Activated T-cell treated with anti-CD3 and anti-CD28 coated beads for 24 hours (primary cell): ENCODE data around the gene MAD1L1.
"Not testable (repeated sequence)": the region's sequence is repeated elsewhere in the genome, so short reads cannot be mapped to it uniquely, and the experiment has no call there.

ENCODE experiments used
- DNase-seq: peaks from one replicate; pipeline ENCODE4 v3.0.0-alpha.2; 2020; ENCODE audit warnings: low read depth

Gene MAD1L1

DNA sequence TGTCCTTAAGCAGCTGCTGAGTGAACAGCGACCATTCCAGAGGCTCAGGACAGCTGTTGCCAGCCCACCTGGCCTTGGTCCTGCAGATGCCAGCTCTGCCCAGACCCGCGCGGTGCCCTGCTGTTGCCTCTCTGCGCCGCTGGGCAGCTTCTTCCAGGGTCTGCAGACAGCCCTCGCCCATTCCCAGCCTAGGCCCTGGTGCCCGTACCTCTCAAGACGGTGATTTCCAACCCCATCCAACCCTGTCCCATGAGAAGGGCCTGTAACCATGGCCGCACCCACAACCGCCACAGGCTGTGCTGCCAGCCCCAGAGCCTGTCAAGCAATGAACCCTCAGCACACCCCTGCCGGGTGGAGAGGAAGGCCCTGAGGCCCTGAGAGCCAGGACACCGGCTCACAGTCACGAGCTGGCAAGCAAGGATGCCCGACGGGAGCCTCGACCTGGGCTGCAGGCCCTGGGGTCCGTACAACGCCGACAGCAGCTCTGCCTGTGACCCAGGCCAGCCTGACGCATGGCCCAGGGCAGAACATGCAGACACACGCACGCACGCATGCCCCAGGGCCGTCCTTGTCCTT, 231.9 kb downstream of the MAD1L1 start:
- no peak for DNase-seq

DNA sequence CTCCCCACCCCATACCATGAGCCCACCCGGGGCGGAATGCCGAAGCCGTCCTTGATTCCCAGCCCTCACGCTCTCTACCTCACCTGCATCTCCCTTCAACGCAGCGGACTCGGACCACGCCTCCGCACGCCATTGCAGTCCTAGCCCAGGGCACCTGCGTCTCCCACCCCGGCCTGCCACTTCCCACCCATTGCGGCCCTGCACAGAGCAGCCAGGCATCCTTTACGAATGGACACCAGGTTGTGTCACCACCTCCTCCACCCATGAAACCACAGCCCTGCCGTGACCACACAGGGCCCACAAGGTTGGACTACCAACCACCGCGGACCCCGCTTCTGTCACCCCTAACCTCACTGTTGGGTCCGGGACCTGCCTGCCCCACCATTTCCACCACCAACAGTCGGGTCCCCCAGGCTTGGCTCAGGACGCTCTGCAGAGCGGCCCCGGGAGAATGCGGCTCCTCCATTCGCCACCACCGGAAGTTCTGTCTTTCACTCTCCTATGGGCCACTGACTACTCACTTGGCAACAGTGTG, 232.5 kb downstream of the MAD1L1 start:
- DNase-seq, result no peak

DNA sequence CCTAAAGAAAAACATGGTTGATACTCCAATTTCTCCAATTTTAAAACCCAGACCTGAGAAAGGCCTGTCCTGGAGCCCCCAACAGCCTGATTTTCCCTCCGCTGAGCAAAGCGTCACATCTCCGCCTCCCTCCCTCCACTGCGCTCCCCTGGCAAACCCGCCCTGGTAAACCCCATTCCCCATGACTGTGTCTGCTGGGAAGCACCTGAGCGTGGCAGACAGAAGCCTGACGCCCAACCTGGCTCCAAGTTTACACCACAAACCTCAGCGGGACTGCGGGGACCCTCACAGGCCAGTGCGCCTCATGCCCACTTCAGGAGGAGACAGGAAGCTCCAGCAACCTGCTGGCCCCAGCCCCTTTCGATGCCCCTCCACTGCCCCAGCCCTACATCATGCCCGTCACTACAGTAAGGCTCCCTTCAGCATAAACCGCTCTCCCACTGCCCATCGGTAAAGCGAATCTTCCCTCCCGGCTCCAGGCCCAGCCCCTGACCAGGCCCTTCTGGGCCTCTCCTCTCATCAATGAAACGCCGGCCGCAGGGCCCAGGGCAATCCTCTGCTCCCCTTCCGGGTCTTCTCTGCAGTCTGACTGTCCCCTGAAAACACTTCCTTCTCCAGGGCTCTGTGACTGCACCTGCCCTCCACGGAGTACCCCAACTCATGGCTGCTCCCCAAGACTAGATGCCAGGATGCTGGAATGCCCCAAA, 233.3 kb downstream of the MAD1L1 start:
- DNase-seq, result no peak

DNA sequence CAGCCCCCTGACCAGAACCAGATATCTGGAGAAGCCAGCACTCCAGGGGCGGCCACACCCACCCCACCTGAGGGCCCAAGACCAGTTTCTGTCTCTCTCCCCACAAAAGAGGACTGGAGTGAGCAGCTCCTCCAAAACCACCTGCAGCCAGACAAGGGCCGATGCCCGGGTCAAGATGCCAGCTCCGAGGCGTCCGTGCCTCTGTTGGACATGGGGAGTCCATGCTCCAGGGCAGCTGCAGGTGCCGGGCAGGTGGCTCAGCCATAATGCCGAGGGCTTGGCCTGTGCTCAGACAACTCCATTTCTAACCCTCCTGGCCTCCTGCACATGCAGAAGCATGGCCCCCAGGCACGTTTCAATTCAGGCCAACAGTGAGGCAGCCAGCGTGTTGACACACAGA, 234.6 kb downstream of the MAD1L1 start:
- DNase-seq, result no peak

DNA sequence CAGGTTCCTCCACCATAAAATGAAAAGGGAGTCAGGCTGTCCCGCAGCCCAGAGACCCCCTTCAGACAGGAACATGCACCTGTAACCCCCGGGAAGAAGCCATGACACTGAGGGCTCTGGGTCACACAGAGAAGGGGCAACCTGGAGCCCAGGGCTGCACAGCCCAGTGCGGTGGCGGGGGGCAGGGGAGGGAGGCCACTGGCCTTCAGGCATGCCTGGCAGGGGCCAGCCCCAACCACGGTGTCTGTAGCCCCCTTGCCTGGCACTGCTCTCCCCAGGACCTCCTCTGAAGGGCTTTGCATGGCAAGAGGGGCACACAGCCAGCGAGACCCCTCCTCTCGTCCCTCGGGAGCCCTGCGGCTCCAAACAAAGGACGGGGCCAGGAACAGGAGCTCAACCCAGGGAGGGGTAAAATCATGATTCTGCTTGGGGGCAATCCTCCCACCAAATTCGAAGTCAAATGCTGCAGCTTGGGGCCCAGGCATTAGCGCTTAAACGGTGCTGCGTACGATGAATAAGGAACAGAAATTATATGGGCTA, 235.1 kb downstream of the MAD1L1 start:
- no peak for DNase-seq

DNA sequence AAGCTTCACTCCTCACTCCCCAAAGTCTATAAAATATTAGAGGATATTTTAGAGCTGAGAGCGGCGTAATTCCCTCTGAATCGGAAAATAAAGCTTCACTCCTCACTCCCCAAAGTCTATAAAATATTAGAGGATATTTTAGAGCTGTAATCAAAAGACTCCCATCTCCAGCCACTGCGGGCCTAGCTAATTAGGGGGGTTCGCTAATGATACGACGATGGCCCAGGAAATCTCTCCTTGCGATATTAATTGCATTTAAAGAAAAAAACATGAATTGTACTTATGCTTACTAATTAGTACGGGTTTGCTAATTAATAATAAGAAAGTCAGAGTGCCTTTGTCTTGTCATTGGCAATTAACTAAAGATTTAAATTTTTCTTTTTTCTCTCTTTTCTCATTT, 235.9 kb downstream of the MAD1L1 start:
- no peak for DNase-seq

DNA sequence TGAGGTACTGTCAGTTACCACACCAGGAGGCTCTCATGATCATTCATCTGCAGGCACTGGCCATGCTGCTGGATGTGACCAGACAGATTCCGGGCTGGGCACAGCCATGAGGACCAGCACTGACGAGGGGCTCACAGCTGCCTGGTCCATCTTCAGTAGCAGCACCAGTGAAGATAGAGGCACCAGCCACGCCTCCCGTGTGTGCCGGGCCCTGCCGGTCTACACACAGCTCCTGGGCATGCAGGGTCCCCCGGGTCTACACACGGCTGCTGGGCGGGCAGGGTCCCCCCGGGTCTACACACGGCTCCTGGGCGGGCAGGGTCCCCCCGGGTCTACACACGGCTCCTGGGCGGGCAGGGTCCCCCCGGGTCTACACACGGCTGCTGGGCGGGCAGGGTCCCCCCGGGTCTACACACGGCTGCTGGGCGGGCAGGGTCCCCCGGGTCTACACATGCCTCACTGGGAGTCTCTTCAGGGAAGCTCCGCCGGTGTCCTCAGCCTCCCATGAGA, 236.8 kb downstream of the MAD1L1 start:
- DNase-seq, result not testable (repeated sequence)

DNA sequence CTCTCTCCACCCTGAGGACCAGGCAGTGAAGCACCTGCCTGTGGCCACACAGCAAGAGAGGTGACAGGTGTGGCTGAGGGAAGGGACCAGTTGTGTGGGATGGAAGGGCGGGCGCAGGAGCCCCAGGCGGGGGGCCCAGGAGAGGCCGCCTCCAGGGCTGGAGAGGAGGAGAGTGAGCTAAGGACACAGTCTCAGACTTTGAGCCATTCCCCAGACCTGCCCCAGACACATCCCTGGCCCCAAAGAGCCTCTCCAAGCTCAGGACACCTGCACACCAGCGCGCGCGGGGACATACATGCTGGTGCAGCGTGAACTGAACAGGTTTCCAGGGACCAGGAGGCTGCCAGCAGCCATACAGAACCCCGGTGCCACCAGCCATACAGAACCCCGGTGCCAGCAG, 237.3 kb downstream of the MAD1L1 start:
- DNase-seq, result no peak

DNA sequence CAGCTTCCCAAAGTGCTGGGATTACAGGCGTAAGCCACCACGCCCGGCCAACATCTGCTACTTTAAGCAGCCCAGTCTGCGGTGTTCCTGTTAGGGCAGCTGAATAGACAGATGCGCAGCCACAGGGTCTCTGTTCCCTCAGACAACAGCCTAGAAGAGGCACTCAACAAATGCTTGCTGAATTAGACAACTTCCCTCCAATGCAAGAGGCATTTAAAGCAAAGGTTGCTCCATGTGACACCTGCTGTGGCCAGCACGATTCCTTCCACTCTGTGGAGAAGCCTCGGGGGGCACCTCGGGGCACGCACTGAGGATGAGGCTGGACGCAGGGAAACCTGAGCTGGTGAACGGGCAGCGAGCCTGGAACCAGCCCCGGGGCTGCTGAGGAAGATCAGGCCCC, 237.8 kb downstream of the MAD1L1 start:
- no peak for DNase-seq

DNA sequence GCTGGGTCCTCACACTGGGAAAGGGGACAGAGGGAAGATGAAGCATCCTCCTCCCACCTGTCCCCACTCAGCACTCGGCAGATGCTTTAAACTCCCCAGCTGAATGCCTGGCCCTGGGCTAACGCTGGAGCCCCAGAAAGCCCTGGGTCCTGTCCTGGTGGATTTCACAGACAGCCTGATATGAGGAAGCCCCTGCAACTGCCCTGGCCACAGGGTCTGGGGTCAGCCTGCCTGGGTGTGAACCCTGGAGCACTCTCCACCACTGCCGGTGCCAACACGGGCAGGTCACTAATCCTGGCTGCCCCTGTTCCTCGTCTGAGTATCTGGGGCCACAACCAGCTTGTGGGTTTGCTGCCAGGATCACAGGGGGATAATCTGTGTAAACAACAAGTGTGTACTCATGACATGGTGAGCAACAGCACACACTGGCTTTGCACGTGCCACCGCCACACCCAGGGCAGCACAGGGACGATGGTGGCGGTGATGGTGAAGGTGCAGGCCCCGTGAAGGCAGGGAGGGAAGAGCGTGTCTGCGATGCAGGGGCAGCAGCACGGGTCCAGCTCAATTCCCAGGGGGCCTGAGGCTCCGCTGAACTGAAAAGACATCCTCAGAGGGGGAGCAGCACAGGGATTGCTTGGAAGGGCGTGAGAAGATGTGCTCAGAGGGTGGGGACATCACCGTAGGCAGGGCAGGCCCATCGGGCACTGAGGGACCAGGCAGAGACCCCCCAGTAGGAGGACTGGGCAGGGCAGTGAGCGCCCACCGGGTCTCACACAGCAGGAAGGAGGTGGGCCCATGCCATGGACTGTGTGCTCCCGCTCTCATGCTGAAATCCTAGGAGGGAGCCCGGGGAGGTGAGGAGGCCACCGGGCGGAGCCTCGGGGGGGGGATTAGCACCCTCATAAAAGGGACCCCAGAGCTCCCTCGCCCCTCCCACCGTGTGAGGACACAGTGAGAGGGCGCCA, 238.7 kb downstream of the MAD1L1 start:
- DNase-seq, result no peak

DNA sequence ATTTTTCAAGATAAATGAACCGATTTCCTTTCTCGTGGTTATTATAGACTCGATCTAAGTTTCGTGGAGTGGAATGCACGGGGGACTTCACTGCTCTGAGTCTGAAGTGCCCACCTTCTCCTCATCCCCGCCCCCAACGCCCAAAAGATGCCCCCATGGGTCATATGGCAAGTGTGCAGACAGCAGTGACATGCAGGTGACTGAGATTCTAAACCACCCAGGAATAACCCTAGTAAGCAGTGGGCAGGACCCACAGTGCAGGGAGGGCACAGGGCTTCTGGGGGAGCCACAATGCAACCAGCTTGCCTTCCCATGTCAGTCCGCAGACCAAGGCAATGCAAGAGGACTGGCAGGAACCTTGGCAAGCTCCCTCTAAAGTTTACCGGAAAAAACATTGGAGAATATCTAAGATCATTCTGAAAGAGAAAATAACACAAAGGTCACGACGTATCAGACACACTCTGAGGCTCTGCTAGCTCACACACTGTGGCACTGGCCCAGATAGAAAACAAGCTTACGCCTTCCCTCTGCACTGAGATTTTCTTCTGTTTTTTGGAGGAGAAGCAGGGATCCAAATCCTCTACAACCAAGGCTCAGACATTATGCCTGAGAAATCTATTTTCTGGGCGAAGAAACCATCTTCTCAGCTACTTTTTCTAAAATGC, 239.6 kb downstream of the MAD1L1 start:
- DNase-seq, result no peak

DNA sequence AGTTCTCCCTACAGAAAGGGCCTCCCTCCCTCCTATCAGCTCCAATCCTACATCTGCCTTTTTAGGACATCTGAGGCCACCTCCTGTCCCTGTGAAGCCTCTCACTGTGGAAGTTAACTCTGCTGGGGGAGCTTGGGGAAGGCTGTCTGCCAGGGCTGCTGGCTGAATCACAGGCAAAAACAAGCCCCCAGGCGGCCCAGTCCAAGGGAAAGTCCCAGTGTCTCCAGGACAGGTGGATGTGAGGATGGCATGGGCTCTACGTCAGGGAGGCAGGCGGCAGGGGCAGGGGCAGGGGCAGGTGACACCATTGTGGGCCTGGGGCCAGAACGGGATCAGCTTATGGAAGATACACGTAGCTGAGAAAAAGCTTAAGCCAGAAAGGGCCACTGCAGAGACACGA, 240.2 kb downstream of the MAD1L1 start:
- DNase-seq, result no peak

DNA sequence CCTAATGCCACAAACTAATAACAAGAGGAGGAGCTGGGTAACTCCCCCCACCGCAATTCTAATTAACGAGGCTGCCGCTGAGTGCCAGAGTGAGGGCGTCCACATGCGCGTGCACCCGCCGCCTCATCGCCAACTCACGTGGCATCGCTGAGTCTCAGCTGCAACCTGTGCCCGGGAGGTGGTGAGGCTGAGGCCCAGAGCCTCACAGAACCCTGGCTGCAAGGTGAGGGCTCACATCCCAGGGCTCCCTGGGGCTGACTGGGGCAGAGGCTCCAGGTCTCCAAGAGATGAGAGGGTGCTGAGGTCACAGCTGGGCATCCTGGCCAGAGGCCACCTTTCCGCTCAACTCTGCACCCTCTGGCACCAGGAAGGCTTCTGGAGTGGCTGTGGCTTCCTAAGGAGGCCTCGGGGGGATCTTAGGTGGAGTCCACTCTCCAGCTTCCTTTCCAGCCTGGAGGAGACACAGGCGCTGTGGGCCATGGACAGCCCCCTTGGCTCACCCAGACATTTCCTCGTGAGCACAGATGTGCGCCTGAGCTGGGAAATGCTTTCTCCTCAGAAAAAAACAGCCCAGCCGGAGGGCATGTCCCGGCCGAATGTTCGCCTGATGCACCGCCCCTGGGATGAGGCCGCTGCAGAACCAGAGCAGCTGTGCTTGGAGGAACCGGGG, 242.6 kb downstream of the MAD1L1 start:
- no peak for DNase-seq

DNA sequence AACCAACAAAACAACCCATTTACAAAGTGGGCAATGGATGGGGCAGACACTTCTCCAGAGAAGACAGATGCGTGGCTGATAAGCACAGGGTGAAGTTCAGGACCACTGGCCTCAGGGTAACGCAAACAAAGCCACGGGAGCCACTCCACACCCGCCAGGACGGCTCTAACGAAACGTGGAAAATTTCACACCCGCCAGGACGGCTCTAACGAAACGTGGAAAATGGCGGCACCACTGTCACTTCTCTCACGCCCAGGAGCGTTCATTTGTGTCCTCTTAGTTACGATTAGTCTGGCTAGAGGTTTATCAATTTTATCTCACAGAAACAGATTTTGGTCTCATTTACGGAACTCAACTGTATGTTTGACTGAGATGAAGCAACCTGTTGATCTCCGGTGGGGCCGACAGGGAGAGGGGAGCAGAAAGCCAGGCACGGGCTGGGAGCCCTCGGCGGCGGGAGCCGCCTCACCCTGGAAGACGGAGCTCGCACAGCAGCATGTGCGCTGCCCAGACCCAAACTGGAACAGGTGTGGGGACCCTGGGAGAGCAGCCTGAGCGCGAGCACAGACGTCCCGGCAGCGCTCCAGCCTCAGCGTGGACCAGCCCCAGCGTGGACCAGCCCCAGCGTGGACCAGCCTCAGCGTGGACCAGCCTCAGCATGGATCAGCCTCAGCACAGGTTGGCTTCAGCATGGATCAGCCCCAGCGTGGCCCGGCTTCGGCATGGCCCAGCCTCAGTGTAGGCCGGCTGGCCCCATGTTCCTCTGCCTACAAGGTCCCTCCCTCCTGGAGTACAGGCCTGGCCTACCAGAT, 243.5 kb downstream of the MAD1L1 start:
- no peak for DNase-seq

DNA sequence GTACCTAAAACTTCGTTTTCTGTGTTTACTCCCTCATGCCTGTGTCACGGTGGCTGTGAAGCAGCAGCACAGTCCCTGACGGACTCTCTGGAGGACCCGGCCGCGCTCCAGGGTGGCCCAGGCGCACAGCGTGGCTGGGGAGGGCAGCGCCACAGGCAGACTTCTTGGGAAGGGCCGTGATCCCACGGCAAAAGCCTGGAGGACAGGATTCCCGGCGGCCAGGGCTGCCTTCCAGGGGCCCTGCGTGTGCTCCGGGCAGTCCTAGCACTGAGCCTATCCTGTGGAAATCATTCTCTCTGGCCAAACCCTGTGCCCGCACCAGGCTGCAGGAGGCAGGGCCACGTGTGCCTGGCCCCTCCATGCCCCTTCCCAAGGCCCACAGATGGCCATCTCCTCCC, 244.2 kb downstream of the MAD1L1 start:
- DNase-seq, result no peak

DNA sequence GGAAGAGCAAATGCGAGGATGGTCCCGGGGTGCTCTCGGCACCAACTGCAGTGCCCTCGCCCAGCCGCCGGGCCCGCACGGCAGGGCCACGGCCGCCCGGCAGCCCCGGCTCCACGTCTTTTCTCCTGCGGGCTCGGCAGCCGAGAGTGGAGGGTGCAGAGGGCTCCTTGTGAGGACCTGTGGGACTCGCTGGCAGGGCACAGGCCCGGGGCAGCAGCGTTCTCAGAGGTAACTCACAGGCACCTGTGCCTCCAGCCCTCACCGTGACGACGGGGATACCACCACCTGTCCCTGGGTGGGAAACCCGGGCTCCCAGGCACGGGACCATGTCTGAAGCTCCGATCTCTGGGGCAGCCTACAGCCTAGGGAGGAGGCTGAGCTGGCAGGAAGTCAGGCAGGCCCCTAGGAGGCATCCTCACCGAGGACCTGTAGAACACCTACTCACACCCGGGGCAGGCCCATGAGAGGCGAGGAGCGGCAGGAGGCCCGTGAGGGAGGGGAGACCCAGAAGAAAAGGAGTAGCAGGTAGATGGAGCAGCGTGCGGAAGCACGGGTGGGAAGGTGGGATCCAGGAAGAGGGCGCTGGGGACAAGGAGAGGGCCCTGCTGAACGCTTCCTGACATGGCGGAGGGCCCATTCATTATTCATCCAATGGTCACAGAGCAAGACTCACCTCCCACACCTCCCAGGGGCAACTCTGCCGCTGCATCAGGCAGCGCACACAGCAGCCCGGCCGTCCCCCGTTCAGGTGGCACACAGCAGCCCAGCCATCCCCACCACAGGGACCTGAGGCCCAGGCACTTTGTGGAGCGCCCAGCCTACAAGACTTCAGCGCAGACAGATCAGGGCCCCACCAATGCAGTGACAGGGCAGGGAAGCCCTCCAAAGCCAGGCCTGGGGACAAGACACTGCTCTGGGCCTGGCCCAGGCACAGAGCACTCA, 244.9 kb downstream of the MAD1L1 start:
- no peak for DNase-seq

DNA sequence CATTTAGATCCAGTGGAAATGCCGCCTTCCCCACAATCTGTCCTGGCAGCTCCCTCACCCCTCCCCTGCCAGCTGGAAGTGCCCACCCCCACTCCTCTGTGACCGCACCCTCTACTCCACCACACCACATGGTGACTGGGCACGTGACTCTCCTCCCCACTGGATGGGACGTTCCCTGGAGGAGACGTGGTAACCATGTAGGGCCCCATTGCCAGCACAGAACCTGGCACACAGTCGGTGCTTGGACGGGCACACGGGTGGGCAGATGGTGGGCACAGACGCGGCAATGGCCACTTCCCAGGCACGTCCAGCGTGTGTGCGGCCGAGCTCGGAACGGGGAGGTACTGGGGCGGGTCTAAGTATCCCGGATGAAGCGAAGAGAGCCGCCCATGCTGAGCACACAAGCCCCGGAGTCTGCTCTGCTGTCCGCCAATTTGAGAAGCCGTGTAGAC, 245.6 kb downstream of the MAD1L1 start:
- no peak for DNase-seq

DNA sequence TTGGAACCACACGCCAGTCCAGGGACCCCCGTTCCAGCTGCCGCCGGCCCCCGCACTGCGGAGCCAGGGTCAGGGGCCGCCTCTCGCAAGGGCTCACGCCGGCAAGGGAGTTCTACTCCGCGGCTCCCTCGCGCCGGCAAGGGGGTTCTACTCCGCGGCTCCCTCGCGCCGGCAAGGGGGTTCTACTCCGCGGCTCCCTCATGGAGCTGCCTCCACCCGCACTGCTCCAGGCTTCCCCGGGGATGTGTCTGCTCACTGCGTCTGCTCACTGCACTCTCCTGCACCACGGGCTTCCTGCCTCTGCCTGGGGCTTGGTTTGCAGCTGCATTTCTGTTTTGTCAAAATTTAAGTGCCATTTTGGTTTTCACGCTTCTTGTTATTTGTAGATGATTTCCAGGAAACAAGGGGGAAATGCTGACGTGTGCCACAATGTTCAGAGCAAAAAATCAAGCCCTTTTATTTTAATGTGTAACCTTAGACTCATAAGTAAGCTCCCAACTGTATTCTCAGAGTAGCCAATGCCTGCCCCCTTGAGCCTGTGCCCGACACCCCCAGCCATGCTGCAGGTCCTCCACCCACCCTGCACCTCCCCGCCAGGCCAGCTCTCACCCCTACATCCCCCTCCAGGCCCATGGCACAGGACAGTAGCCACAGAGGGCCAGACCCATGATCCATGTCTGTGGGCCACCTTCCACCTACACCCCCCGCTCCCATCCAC, 246.2 kb downstream of the MAD1L1 start:
- DNase-seq, result no peak
